ENCODE measurements around the gene KAZN.

KAZN gene

DNA sequence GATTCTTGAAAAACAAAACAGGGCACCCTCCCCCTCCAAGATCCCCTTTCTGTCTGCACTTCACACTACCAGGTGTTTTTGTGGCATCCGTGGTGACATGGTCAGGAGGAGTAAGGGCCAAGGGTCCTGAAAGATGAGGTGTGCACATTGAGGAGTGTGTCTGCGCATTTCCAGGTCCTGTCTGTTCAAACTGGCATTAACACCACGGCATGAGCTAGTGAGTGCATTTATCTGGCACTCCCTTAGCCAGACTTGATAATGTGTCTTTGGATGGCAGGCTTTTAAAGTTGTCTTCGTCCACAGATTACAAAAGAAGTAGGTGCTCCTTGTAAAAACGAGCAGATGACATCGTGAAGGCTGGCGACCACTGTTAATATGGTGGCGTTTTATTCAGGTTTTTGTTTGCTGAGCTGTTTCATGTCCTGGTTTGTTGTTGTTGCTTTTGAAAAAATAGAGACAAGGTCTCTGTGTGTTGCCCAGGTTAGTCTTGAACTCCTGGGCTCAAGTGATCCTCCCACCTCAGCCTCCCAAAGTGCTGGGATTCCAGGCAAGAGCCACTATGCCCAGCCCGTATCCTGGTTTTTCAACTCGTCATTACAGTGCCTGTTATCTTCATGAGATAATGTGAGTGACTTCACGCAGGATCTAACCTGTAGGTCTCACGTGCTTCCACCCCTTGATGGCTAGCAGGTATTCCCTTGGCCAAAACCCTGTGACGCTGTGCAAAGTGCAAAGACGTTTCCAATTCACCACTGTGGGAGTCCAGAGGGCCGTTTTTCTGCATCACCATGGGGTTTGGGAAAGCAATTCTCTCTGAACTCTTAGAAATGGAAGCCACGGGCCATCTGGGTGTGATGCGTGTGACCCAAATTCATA, 559.3 kb downstream of the KAZN start:
- DNase-seq = no peak

- peak; percentile 82 for DNase-seq
Observed at GRCh38 chr1:15158506-15159165, 560.2 kb downstream of the KAZN start.

- DNase-seq = no peak
Observed at GRCh38 chr1:15159166-15159555, 560.7 kb downstream of the KAZN start.

GRCh38 chr1:15160626-15161025, 562.1 kb downstream of the KAZN start:
- DNase-seq = no peak

GRCh38 chr1:15167386-15167785, 568.9 kb downstream of the KAZN start:
- peak; percentile 30 for DNase-seq
